ENCODE results near the gene TRIP11. TPM values are rescaled to one million over a fixed set of nuclear protein-coding genes. Genes with fewer than 3 reads are reported as not detected.

The TRIP11 gene
- polyA plus RNA-seq, 1 experiment, result 35.5 TPM

- no peaks in the 10 kb centered on the region for H3K27me3 ChIP-seq (ENCODE audit: control insufficient read depth, insufficient read depth, low read length)
- POLR2A ChIA-PET, result interaction anchor here (1.4 to 2.0 kb wide), 5 partner anchors 9 to 92 kb away, joined by 3 to 15 read pairs (median 7); partner anchors contain the start of genes ATXN3, CPSF2, FBLN5 and NDUFB1
- peak overlapping the region; percentile 86 for H3K4me3 ChIP-seq (ENCODE audit: low read depth, low read length)
- DNase-seq (ENCODE audit: low read depth, low spot score), result peak; percentile 32
- peak overlapping the region; percentile 100 for H3K27ac ChIP-seq (ENCODE audit: low read depth, low read length)
- CTCF ChIA-PET, result no interaction called here
- no peaks in the 10 kb centered on the region for H3K9me3 ChIP-seq (ENCODE audit: control insufficient read depth, insufficient read depth, low read length)
- TF ChIP-seq CTCF (IDR thresholded peaks at IDR 0.05; ENCODE audit: low read depth, low read length), result no peak
These were observed 668 bp downstream of the TRIP11 start for GRCh38 chr14:92039063-92039718.

GRCh38 chr14:92037989-92038388, 1.9 kb downstream of the TRIP11 start:
- H3K27me3 ChIP-seq (ENCODE audit: control insufficient read depth, insufficient read depth, low read length), result no peaks in the 10 kb centered on the region
- peak overlapping the region; percentile 86 for H3K4me3 ChIP-seq (ENCODE audit: low read depth, low read length)
- no peaks in the 10 kb centered on the region for H3K9me3 ChIP-seq (ENCODE audit: control insufficient read depth, insufficient read depth, low read length)
- TF ChIP-seq CTCF (IDR thresholded peaks at IDR 0.05; ENCODE audit: low read depth, low read length), result no peak
- CTCF ChIA-PET, result interaction anchor here (0.6 to 1.3 kb wide), 3 partner anchors 41 to 69 kb away, joined by 4 to 8 read pairs (median 7); partner anchors contain the start of gene ATXN3
- H3K27ac ChIP-seq (ENCODE audit: low read depth, low read length), result no peak overlapping the region
- POLR2A ChIA-PET, result no interaction called here
- DNase-seq (ENCODE audit: low read depth, low spot score), result no peak

- DNase-seq (ENCODE audit: low read depth, low spot score), result no peak
- Histone ChIP-seq H3K27ac (ENCODE audit: low read depth, low read length) (no peak overlapping the region), H3K9me3 (ENCODE audit: control insufficient read depth, insufficient read depth, low read length) (no peaks in the 10 kb centered on the region), H3K27me3 (ENCODE audit: control insufficient read depth, insufficient read depth, low read length) (no peaks in the 10 kb centered on the region), H3K4me3 (ENCODE audit: low read depth, low read length) (no peak overlapping the region)
- POLR2A ChIA-PET, result interaction anchor here (0.7 kb wide), 1 partner anchor 89 kb away, joined by 3 read pairs; no protein-coding TSS in a partner anchor
- CTCF ChIA-PET, result interaction anchor here (1.0 to 2.6 kb wide), 2 partner anchors 39 to 66 kb away, joined by 3 to 12 read pairs; no protein-coding TSS in a partner anchor
- no peak for TF ChIP-seq CTCF (IDR thresholded peaks at IDR 0.05; ENCODE audit: low read depth, low read length)
These were observed 4.0 kb downstream of the TRIP11 start for GRCh38 chr14:92035890-92036289.

- no peaks in the 10 kb centered on the region for H3K27me3 ChIP-seq (ENCODE audit: control insufficient read depth, insufficient read depth, low read length)
- no peak for DNase-seq (ENCODE audit: low read depth, low spot score)
- POLR2A ChIA-PET, result no interaction called here
- H3K27ac ChIP-seq (ENCODE audit: low read depth, low read length), result no peak overlapping the region
- no peaks in the 10 kb centered on the region for H3K9me3 ChIP-seq (ENCODE audit: control insufficient read depth, insufficient read depth, low read length)
- TF ChIP-seq CTCF (IDR thresholded peaks at IDR 0.05; ENCODE audit: low read depth, low read length), result no peak
- CTCF ChIA-PET, result interaction anchor here (2.0 to 2.6 kb wide), 2 partner anchors 37 to 72 kb away, joined by 5 to 12 read pairs; partner anchors contain the start of gene ATXN3
- H3K4me3 ChIP-seq (ENCODE audit: low read depth, low read length), result no peak overlapping the region
These were observed 5.8 kb downstream of the TRIP11 start for GRCh38 chr14:92033906-92034687.

GRCh38 chr14:92033433-92033832, 6.4 kb downstream of the TRIP11 start:
- no peak for TF ChIP-seq CTCF (IDR thresholded peaks at IDR 0.05; ENCODE audit: low read depth, low read length)
- Histone ChIP-seq H3K27ac (ENCODE audit: low read depth, low read length) (no peak overlapping the region), H3K4me3 (ENCODE audit: low read depth, low read length) (no peak overlapping the region), H3K9me3 (ENCODE audit: control insufficient read depth, insufficient read depth, low read length) (no peaks in the 10 kb centered on the region), H3K27me3 (ENCODE audit: control insufficient read depth, insufficient read depth, low read length) (no peaks in the 10 kb centered on the region)
- ChIA-PET POLR2A (no interaction called here), CTCF (interaction anchor here (2.0 to 2.6 kb wide), 2 partner anchors 36 to 73 kb away, joined by 5 to 12 read pairs; partner anchors contain the start of gene ATXN3)
- DNase-seq (ENCODE audit: low read depth, low spot score), result no peak
